Muscle of leg (tissue), 11 donors: ENCODE results near the gene MYO7A. TPM values are rescaled to one million over a fixed set of nuclear protein-coding genes. Genes with fewer than 3 reads are reported as not detected.
A peak's percentile ranks its signal among the peaks of the same experiment; 100 is the strongest.

Experiments
- DNase-seq: peaks from one replicate; pipeline ENCODE4 v3.0.0; 2013
- H3K27ac ChIP-seq: one replicate; pipeline ENCODE4 v1.5.1; 2013; ENCODE audit warnings: mild to moderate bottlenecking, low read length, control low read depth
- H3K27me3 ChIP-seq: one replicate; pipeline ENCODE4 v1.6.1; 2013; ENCODE audit warnings: low read length; ENCODE audit not compliant: control insufficient read depth, insufficient read depth
- H3K36me3 ChIP-seq: one replicate; pipeline ENCODE4 v1.6.1; 2013; ENCODE audit warnings: low read length; ENCODE audit not compliant: control insufficient read depth, insufficient read depth
- H3K4me1 ChIP-seq: one replicate; pipeline ENCODE4 v1.6.1; 2013; ENCODE audit warnings: low read length; ENCODE audit not compliant: control insufficient read depth, insufficient read depth
- H3K4me3 ChIP-seq: one replicate; pipeline ENCODE4 v1.5.1; 2013; ENCODE audit warnings: low read length, control low read depth
- H3K9me3 ChIP-seq: replicated peaks from 2 replicates; pipeline ENCODE4 v1.6.1; 2013; ENCODE audit warnings: low read depth, low read length; ENCODE audit not compliant: control insufficient read depth
- WGBS: methylation state at CpG from one replicate; pipeline ENCODE4 v1.1.5; 2013; ENCODE audit warnings: missing lambda C conversion rate; ENCODE audit not compliant: insufficient coverage; 5-methylcytosine and 5-hydroxymethylcytosine counted together
- polyA plus RNA-seq, 8 donors: library from polyadenylated mRNA; unstranded; fragments of 120-200 nt; gene quantifications; one replicate each; pipeline versions ENCODE4 v1.2.1 to v1.2.3, GENCODE V29; 2013; ENCODE audit warnings: inconsistent platforms in 1 of 8, low replicate concordance in 1 of 8; ENCODE audit not compliant: insufficient read length in 8 of 8, insufficient read depth in 1 of 8
- total RNA-seq: library from RNA; stranded (reverse); fragments of 120-200 nt; gene quantifications from one replicate; pipeline ENCODE4 v1.2.4, GENCODE V29; 2013

Gene MYO7A
- total and polyA plus RNA-seq, 9 donors, result 2.2 to 6.5 (median 3.8) TPM

DNA sequence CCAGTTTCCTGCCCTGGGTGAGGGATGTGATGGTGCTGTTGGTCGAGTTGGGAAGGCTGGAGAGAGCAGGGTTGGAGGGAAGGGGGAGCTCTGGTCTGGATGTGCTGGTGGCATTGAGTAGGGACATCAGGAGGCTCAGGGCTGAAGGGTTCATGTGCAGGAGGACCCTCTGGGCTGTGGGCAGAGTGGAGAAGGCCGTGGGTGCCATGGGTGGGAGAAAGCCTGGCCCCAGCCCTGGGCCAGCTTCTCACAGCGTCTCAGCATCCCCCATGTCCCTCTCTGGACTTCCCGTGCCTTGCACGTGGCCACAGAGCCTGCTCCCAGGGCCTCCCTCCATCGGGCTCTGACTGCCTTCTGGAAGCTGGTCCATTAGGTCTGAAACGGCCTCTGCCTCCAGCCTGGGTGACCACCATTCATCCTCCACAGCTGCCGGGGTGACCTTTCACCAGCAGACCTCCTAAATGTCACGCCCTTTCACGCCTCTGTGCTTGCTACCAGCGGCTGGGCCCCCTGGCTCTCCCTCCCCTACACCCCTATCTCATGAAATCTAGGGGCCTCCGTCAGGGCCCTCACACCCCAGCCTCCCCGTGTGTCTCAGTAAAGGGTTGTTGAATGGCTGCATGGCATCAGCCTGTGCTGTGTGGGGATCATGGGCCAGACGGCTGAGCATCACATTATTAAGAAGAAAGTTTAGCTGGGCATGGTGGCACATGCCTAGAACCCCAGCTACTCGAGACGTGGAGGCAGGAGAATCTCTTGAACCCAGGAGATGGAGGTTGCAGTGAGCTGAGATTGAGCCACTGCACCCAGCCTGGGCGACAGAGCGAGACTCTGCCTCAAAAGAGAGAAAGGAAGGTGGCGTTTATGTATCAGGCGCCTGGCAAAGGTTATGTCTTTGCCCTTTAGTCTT lies 25.5 kb downstream of the MYO7A start:
- WGBS, result 68% methylated on average over 15 of the region's 20 CpGs
- Histone ChIP-seq H3K4me3 (no peak overlapping the region), H3K27ac (no peak overlapping the region), H3K4me1 (peaks cover 48% of the 10 kb centered on the region), H3K36me3 (no peaks in the 10 kb centered on the region), H3K27me3 (no peaks in the 10 kb centered on the region), H3K9me3 (no peaks in the 10 kb centered on the region)
- no peak for DNase-seq

DNA sequence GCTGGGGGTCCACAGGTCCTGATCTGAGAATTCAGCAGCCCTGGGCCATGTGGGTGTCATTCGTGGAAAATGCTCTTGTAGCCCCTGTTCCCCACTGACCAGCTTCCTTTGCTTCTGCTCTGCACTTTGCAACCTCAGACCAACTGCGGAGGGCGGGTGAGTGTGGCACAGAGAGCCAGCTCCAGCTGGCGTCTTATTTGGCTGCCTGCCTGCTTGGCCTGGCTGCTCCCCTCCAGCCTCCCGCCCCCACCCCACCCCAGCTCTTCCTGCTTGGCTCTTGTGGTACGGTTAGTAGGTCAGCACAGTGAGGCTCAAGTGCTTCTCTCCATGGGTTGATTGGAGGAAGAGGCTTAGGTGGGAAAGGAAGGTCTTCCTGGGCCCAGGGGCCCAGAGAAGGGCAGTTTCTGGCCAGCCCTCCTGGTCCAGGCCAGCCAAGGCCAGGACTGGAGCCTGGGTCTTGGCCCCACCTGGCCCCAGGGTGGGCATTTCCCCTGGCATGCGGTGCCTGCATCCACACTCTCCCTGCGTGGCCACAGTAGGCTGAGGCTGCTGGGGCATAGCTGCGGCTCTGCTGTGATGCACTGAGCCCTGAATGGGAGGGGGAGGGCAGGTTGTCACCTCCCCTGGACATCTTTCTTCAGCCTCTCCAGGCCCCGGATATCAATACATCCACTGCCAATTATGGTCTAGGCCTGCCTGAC lies 26.5 kb downstream of the MYO7A start:
- H3K36me3 ChIP-seq, result no peaks in the 10 kb centered on the region
- H3K4me1 ChIP-seq, result peaks cover 48% of the 10 kb centered on the region
- 75% methylated on average over 3 of the region's 10 CpGs for WGBS
- H3K27ac ChIP-seq, result no peak overlapping the region
- no peaks in the 10 kb centered on the region for H3K27me3 ChIP-seq
- no peak overlapping the region for H3K4me3 ChIP-seq
- peak; percentile 79 for DNase-seq
- H3K9me3 ChIP-seq, result no peaks in the 10 kb centered on the region

DNA sequence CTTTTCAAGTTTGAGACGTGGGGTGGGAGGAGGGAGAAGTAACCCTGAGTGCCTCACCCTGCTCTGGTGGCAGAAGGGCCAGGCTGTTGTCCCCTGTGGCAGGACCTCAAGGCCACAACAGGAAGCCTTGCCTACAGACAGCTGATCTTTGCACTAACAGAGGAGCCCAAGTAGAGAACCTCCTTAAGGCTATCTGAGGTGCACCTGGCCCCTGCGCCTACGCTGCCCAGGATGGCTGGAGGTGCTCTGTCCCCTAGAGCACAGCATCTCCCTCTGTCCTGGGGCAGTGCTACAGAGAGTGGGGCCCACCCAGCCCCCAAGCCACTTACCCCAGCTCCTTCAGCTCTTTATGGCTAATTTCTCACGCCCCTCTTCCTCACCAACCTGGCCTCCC lies 27.0 kb downstream of the MYO7A start:
- DNase-seq, result no peak
- H3K36me3 ChIP-seq, result no peaks in the 10 kb centered on the region
- 89% methylated on average over 3 of the region's 4 CpGs for WGBS
- H3K9me3 ChIP-seq, result no peaks in the 10 kb centered on the region
- H3K4me3 ChIP-seq, result no peak overlapping the region
- H3K4me1 ChIP-seq, result peaks cover 48% of the 10 kb centered on the region
- H3K27ac ChIP-seq, result no peak overlapping the region
- H3K27me3 ChIP-seq, result no peaks in the 10 kb centered on the region

DNA sequence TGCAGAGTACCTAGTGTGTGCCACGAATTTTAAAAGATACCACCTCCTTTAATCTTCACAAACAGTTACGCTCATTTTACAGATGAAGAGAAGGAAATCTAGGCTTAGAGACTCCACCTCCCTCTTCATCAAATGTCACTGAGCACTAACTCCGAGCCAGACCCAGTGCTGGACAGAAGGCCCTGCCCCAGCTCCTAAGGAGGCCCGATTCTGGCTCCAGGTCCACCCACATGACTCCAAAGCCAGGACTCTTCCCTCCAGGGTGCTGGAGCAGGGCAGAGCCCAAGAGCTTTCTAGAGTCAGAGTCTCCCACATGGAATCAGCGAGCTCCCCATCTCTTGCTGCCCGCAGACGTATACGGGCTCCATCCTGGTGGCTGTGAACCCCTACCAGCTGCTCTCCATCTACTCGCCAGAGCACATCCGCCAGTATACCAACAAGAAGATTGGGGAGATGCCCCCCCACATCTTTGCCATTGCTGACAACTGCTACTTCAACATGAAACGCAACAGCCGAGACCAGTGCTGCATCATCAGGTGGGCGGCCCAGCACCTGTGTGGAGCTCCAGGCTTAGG lies 27.6 kb downstream of the MYO7A start:
- Histone ChIP-seq H3K27me3 (peaks cover 2% of the 10 kb centered on the region), H3K36me3 (no peaks in the 10 kb centered on the region), H3K4me1 (peaks cover 48% of the 10 kb centered on the region), H3K27ac (no peak overlapping the region), H3K9me3 (no peaks in the 10 kb centered on the region), H3K4me3 (no peak overlapping the region)
- no peak for DNase-seq
- 84% methylated on average over 13 of the region's 13 CpGs for WGBS

DNA sequence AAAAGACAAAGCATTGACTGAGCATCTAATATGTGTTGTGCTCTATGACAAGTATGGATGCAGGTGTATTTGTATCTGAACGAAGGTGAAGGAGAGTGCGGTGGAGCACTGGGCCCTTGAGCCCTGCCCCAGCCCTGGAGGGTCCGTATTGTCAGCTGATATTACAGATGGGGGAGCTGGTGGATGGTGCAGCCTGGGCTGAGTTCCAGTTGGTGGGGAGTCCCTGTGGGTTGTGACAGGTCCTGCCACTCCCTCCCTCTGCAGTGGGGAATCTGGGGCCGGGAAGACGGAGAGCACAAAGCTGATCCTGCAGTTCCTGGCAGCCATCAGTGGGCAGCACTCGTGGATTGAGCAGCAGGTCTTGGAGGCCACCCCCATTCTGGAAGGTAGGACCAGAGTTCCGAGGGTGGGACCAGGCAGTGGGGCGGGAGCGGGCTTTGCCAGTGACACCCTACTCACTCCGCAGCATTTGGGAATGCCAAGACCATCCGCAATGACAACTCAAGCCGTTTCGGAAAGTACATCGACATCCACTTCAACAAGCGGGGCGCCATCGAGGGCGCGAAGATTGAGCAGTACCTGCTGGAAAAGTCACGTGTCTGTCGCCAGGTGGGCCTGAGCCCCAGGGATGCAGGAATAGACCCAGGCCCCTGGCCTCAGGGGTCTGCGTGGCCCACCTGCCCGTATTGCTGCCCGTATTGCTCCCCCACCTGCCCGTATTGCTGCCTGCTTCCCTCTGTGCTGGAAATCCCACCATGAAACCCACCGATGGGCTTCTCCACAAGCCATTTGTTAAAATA lies 28.6 kb downstream of the MYO7A start:
- H3K4me1 ChIP-seq, result peaks cover 40% of the 10 kb centered on the region
- no peaks in the 10 kb centered on the region for H3K9me3 ChIP-seq
- H3K27me3 ChIP-seq, result peaks cover 2% of the 10 kb centered on the region
- 93% methylated on average over 25 of the region's 26 CpGs for whole genome bisulfite sequencing
- H3K27ac ChIP-seq, result no peak overlapping the region
- no peak for DNase-seq
- no peak overlapping the region for H3K4me3 ChIP-seq
- no peaks in the 10 kb centered on the region for H3K36me3 ChIP-seq

DNA sequence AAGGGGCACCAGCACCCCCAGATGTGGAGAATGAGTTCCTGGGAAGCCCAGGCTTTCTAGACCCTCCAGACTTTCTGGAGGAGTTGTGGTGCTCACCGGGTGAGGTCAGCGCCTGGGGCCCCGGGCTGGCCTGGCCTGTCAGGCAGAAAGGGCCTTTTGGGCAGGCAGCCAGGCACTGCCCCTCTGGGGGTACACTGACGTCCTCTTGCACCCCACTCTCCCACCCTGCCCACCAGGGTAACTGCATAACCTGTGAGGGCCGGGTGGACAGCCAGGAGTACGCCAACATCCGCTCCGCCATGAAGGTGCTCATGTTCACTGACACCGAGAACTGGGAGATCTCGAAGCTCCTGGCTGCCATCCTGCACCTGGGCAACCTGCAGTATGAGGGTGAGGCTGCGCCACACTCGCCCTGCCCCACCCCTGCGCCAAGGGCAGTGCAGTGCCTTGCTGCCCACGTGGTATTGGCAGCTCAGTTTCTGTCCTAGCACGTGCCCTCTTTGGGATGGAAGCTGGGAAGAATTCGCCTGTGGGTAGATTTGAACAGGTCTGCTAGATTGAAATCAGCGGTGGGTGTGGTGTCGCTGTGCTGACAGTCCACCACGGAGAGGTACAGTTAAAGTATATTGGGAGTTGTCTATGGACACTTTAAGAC lies 30.1 kb downstream of the MYO7A start:
- H3K4me1 ChIP-seq, result peaks cover 26% of the 10 kb centered on the region
- H3K9me3 ChIP-seq, result no peaks in the 10 kb centered on the region
- H3K36me3 ChIP-seq, result no peaks in the 10 kb centered on the region
- H3K27ac ChIP-seq, result no peak overlapping the region
- WGBS, result 88% methylated on average over 14 of the region's 19 CpGs
- no peak for DNase-seq
- no peak overlapping the region for H3K4me3 ChIP-seq
- H3K27me3 ChIP-seq, result peaks cover 2% of the 10 kb centered on the region

DNA sequence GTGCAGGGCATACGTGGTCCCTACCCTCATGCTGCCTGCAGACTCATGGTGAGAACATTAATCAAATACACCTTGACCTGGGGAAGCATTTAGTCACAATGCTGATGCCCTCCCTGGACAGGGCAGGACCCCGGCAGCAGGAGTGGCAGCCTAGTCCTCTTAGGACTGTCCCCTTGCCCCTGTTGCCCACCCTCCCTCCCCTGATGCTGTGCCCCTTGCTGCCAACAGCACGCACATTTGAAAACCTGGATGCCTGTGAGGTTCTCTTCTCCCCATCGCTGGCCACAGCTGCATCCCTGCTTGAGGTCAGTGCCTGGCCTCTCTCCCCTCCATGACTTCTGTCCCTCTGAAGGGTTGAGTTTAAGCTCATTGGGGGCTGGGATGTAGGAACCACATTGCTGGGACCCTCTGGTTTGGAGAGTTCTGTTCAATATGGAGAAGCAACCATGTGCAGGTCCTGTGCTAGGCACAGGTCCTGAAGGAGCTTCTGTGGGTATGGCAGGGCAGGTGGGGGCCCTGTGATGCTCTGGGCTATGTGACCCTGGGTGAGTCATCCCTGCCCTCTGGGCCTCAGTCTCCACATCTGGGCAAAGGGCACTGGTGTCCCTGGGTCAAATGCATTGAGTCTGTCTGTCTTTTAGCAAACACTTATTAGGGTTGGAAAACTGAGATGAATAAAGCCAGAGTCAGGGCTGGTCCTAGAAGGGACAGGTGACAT lies 31.3 kb downstream of the MYO7A start:
- Histone ChIP-seq H3K4me1 (peaks cover 14% of the 10 kb centered on the region), H3K9me3 (no peaks in the 10 kb centered on the region), H3K27me3 (peaks cover 2% of the 10 kb centered on the region), H3K36me3 (no peaks in the 10 kb centered on the region), H3K27ac (no peak overlapping the region), H3K4me3 (no peak overlapping the region)
- DNase-seq, result no peak
- 67% methylated on average over 2 of the region's 4 CpGs for WGBS

DNA sequence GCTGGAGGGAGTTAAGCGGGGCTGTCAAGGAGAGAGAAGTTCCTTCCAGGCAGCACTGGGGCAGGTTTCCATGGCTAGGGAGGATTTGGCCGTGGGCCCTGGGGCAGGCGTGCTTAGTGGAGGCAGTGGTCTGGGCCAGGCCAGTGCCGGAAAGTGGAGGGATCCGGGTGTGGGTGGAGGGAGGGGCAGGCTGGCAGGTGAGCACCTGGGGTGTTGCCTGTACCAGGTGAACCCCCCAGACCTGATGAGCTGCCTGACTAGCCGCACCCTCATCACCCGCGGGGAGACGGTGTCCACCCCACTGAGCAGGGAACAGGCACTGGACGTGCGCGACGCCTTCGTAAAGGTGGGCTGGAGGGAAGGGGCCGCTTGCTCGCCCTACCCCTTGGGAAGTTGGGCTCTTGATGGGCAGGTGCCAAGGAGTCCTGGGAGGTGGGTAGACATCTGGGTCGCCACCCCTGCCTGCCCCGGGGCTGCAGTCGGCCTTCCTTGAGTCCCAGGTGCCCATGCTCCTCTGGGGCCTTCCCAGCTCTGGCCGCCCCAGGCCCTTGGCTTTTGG lies 32.0 kb downstream of the MYO7A start:
- H3K36me3 ChIP-seq, result no peaks in the 10 kb centered on the region
- no peak overlapping the region for H3K27ac ChIP-seq
- H3K27me3 ChIP-seq, result peaks cover 2% of the 10 kb centered on the region
- no peak overlapping the region for H3K4me3 ChIP-seq
- WGBS, result 89% methylated on average over 20 of the region's 20 CpGs
- H3K9me3 ChIP-seq, result no peaks in the 10 kb centered on the region
- H3K4me1 ChIP-seq, result peaks cover 7% of the 10 kb centered on the region
- DNase-seq, result no peak

DNA sequence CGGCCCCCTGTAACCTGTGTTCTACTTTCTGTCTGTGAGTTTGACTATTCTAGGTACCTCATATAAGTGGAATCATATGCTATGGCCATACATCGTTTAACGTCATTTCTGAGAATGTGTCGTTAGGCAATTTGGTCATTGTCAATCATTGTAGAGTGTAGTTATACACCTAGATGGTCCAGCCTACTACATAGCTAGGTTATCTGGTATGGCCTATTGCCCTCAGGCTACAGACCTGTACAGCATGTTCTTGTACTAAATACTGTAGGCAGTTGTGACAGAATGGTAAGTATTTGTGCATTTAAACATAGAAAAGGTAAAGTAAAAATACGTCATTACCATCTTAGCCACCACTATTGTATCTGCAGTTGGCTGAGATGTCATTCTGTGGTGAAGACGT lies 35.2 kb downstream of the MYO7A start:
- Histone ChIP-seq H3K27ac (no peak overlapping the region), H3K36me3 (no peaks in the 10 kb centered on the region), H3K4me3 (no peak overlapping the region), H3K4me1 (no peaks in the 10 kb centered on the region), H3K9me3 (no peaks in the 10 kb centered on the region), H3K27me3 (peaks cover 2% of the 10 kb centered on the region)
- 90% methylated on average over 3 of the region's 6 CpGs for WGBS
- DNase-seq, result no peak
